Thyroid gland (tissue), 4 donors: ENCODE data around the gene TNIK. TPM values are rescaled to one million over a fixed set of nuclear protein-coding genes. Genes with fewer than 3 reads are reported as not detected.
"Not testable (repeated sequence)": the region's sequence is repeated elsewhere in the genome, so short reads cannot be mapped to it uniquely, and the experiment has no call there.

Experiments used
- DNase-seq, 2 donors: peaks; one replicate each; pipeline ENCODE4 v3.0.0-alpha.2; 2019
- H3K27ac ChIP-seq, 3 donors: fragments of 200-600 bp; sonication (generic); 1 replicate in 2 of 3; 2 replicates in 1 of 3; pipeline ENCODE4 v1.5.1; 2016 to 2019; ENCODE audit warnings: mild to moderate bottlenecking in 1 of 3, moderate library complexity in 1 of 3
- H3K27me3 ChIP-seq: fragments of 200-600 bp; sonication (generic); one replicate; pipeline ENCODE4 v1.5.1; 2019
- H3K36me3 ChIP-seq, 2 donors: fragments of 200-600 bp; sonication (generic); one replicate each; pipeline ENCODE4 v1.5.1; 2016 to 2019
- H3K4me1 ChIP-seq, 2 donors: fragments of 200-600 bp; sonication (generic); one replicate each; pipeline ENCODE4 v1.5.1; 2017 to 2019
- H3K4me3 ChIP-seq, 3 donors: fragments of 200-600 bp; sonication (generic); replicated peaks in 1 of 3; 1 replicate in 2 of 3; 2 replicates in 1 of 3; pipeline ENCODE4 v1.5.1; 2016; ENCODE audit warnings: mild to moderate bottlenecking in 1 of 3
- H3K9me3 ChIP-seq: fragments of 200-600 bp; sonication (generic); one replicate; pipeline ENCODE4 v1.5.1; 2017
- POLR2A ChIP-seq, 2 donors: fragments of 450-650 bp; IDR thresholded peaks; one replicate each; pipeline ENCODE4 v1.6.1; 2017; ENCODE audit warnings: antibody characterized with exemption in 2 of 2, mild to moderate bottlenecking in 2 of 2, moderate library complexity in 1 of 2
- WGBS, 2 donors: methylation state at CpG; one replicate each; pipeline ENCODE4 v1.1.5; 2017; 5-methylcytosine and 5-hydroxymethylcytosine counted together
- intact Hi-C: fragments of 100-400 bp; cut with DNase I; formaldehyde crosslinking; loops from one replicate; pipeline ENCODE4 v1.15.1; 2023
- total RNA-seq, 4 donors: library from RNA; depleted of rRNA; stranded (reverse); fragments of >200 nt; gene quantifications; one replicate each; pipeline ENCODE4 v1.2.3, GENCODE V29; 2016
- TF ChIP-seq, protein P1 (sequence below), 6 experiments: fragments of 200-600 bp in 3 of 6; fragments of 450-650 bp in 3 of 6; sonication (generic) in 3 of 6; IDR thresholded peaks; one replicate each; pipeline ENCODE4 v1.5.1; 2016 to 2019; ENCODE audit warnings: antibody characterized with exemption in 6 of 6, mild to moderate bottlenecking in 2 of 6, inconsistent platforms in 1 of 6, moderate library complexity in 1 of 6

TNIK gene
- total RNA-seq, 4 donors from 2014 or later: 29.7 to 84.1 (median 48.9) TPM

DNA sequence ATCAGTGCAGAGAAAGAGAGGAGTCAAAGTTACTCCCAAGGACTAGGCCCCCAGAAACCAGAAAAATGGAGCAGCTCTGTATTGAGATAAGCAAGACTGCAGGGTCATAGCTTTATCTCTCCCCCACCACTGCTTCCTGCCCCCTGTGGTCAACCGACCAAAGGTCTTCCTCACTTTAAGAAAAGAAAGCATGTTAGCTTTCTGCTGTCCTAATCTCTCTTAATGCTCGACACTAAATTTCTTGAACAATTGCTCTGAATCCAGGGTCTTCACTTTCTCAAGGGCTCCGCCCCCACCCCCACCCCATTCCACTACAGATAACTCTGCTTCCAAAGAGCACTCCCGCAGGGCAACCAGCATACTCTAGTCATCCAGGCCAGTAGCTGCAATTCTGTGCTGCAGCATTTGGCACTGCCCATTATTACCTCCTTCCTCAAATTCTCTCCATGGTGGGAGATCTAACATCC is 31.9 kb downstream of the TNIK start:
- WGBS, 2 donors: 67 to 76% methylated on average over 4 of the region's 4 CpGs
- intact Hi-C loops: no loop called here
- H3K36me3 ChIP-seq: no peaks in the 10 kb centered on the region

DNA sequence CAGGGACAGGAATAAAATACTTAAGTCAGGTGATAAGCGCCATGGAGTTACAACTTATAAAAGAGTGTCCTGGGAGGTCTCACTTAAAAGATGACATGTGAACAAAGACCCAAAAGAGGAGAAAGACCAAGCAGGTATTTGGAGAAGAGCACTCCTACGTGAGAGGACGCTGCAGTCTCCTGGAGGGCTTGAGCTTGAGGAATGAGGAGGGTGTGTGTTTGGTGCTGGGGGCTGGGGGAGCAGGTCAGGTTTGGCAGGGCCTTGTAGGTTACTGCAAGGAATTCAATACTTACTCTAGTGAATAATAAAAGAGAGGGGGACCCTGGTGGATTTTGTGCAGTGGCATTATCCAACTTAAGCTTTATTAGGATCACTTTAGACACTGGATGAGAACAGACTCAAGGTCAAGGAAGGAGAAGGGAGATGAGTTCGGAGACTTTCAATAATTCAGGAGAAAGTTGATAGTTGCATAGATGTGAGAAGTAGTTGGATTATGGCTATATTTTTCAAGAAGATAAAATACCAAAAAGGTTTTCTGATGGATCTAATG is 32.4 kb downstream of the TNIK start:
- WGBS, 2 donors: 87 to 93% methylated on average over 4 of the region's 4 CpGs
- no peak overlapping the region for H3K27ac ChIP-seq
- intact Hi-C loops: no loop called here
- H3K27me3 ChIP-seq: no peaks in the 10 kb centered on the region
- H3K4me3 ChIP-seq: no peak overlapping the region
- no peaks in the 10 kb centered on the region for H3K4me1 ChIP-seq
- DNase-seq: no peak
- no peaks in the 10 kb centered on the region for H3K9me3 ChIP-seq
- TF ChIP-seq POLR2A (IDR thresholded peaks at IDR 0.05): no peak
- TF ChIP-seq, protein P1, sequence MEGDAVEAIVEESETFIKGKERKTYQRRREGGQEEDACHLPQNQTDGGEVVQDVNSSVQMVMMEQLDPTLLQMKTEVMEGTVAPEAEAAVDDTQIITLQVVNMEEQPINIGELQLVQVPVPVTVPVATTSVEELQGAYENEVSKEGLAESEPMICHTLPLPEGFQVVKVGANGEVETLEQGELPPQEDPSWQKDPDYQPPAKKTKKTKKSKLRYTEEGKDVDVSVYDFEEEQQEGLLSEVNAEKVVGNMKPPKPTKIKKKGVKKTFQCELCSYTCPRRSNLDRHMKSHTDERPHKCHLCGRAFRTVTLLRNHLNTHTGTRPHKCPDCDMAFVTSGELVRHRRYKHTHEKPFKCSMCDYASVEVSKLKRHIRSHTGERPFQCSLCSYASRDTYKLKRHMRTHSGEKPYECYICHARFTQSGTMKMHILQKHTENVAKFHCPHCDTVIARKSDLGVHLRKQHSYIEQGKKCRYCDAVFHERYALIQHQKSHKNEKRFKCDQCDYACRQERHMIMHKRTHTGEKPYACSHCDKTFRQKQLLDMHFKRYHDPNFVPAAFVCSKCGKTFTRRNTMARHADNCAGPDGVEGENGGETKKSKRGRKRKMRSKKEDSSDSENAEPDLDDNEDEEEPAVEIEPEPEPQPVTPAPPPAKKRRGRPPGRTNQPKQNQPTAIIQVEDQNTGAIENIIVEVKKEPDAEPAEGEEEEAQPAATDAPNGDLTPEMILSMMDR (IDR thresholded peaks at IDR 0.05): no peak
- H3K36me3 ChIP-seq: no peaks in the 10 kb centered on the region

More for the DNA sequence above, 31.9 kb downstream of the TNIK start:
- no peak for DNase-seq
- TF ChIP-seq, protein P1 (IDR thresholded peaks at IDR 0.05): no peak
- no peak for TF ChIP-seq POLR2A (IDR thresholded peaks at IDR 0.05)
- Histone ChIP-seq H3K27ac (no peak overlapping the region), H3K27me3 (no peaks in the 10 kb centered on the region), H3K4me3 (no peak overlapping the region), H3K9me3 (no peaks in the 10 kb centered on the region), H3K4me1 (no peaks in the 10 kb centered on the region)

DNA sequence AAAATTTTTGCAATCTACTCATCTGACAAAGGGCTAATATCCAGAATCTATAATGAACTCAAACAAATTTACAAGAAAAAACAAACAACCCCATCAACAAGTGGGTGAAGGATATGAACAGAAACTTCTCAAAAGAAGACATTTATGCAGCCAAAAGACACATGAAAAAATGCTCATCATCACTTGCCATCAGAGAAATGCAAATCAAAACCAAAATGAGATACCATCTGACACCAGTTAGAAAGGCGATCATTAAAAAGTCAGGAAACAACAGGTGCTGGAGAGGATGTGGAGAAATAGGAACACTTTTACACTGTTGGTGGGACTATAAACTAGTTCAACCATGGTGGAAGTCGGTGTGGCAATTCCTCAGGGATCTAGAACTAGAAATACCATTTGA is 36.1 kb downstream of the TNIK start:
- H3K36me3 ChIP-seq, H3K4me1 ChIP-seq, H3K9me3 ChIP-seq, DNase-seq, H3K27ac ChIP-seq, intact Hi-C loops, H3K4me3 ChIP-seq, H3K27me3 ChIP-seq: not testable (repeated sequence)
- 95 to 96% methylated on average over 2 of the region's 2 CpGs for WGBS, 2 donors

DNA sequence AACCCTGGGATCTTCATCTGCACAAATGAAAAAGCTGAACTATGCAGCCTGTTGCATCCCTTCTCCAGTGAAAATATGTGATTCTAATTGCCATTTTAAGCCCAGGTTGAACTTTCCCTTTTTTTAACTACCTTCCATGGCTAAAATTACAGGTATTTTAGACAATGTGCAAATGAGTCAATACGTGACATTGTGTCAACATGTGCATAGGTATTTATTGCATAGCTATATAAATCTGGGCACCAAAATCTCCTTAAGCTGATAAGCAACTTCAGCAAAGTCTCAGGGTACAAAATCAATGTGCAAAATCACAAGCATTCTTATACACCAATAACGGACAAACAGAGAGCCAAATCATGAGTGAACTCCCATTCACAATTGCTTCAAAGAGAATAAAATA is 37.4 kb downstream of the TNIK start:
- H3K27me3 ChIP-seq, H3K9me3 ChIP-seq, H3K4me1 ChIP-seq, intact Hi-C loops, H3K4me3 ChIP-seq, H3K36me3 ChIP-seq, H3K27ac ChIP-seq, DNase-seq: not testable (repeated sequence)
- 71 to 98% methylated on average over 2 of the region's 2 CpGs for WGBS, 2 donors

DNA sequence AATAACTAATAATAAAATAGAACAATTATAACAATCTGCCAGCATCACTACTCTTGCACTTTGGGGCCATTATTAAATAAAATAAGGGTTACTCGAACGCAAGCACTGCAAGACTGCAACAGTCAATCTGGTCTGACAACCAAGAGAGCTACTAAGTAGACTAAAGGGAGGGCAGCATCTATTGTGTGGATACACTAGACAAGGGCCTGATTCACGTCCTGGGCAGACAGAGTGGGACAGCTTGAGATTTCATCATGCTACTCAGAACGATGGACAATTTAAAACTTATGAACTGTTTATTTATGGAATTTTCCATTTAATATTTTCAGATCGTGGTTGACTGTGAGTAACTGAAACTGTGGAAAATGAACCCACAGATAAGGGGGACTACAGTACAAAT is 39.5 kb downstream of the TNIK start:
- no peak for DNase-seq
- H3K36me3 ChIP-seq: no peaks in the 10 kb centered on the region
- no peaks in the 10 kb centered on the region for H3K9me3 ChIP-seq
- no peaks in the 10 kb centered on the region for H3K27me3 ChIP-seq
- no peak overlapping the region for H3K27ac ChIP-seq
- no peak overlapping the region for H3K4me3 ChIP-seq
- intact Hi-C loops: no loop called here
- TF ChIP-seq POLR2A (IDR thresholded peaks at IDR 0.05): no peak
- TF ChIP-seq, protein P1 (IDR thresholded peaks at IDR 0.05): no peak
- H3K4me1 ChIP-seq: no peaks in the 10 kb centered on the region
- WGBS, 2 donors: 84 to 85% methylated on average over 5 of the region's 5 CpGs

DNA sequence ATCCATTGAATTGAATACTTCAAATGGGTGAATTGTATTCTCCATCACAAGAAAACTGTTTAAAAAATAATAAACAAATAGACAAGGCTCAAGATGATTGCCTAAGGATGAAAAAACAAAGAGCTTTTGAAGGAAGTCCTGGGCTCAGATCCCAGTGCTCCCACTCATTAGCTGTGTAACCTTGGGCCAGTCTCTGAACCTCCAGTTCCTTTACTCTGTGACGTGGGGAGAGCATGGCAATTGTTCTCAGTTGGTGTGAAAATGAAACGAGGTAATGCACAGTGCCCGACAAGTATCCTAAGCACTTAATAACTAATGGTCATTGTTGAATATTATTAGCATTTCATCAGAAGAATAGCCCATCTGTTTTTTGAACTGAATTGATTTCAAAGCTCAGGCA is 40.7 kb downstream of the TNIK start:
- Histone ChIP-seq H3K4me3 (no peak overlapping the region), H3K4me1 (no peaks in the 10 kb centered on the region), H3K27ac (no peak overlapping the region), H3K27me3 (no peaks in the 10 kb centered on the region), H3K36me3 (no peaks in the 10 kb centered on the region), H3K9me3 (no peaks in the 10 kb centered on the region)
- no peak for DNase-seq
- no peak for TF ChIP-seq POLR2A (IDR thresholded peaks at IDR 0.05)
- TF ChIP-seq, protein P1 (IDR thresholded peaks at IDR 0.05): no peak
- intact Hi-C loops: no loop called here
- 89 to 96% methylated on average over 3 of the region's 3 CpGs for WGBS, 2 donors
